Esophagus squamous epithelium (tissue), 5 donors: ENCODE results near the gene NKIRAS1. TPM values are rescaled to one million over a fixed set of nuclear protein-coding genes. Genes with fewer than 3 reads are reported as not detected.

Experiments
- DNase-seq: peaks from one replicate; lab custom pipeline; 2025; lab: John Stamatoyannopoulos, UW
- H3K27ac ChIP-seq, 4 donors: fragments of 200-600 bp; sonication (generic); one replicate each; pipeline ENCODE4 v1.5.1; 2016 to 2019; ENCODE audit warnings: mild to moderate bottlenecking in 1 of 4
- H3K27me3 ChIP-seq, 4 donors: fragments of 200-600 bp; sonication (generic); 1 replicate in 3 of 4; 2 replicates in 1 of 4; pipeline versions ENCODE4 v1.5.1 to v1.6.0; 2017 to 2021; ENCODE audit warnings: antibody characterized with exemption in 1 of 4
- H3K36me3 ChIP-seq, 3 donors: fragments of 200-600 bp; sonication (generic); one replicate each; pipeline ENCODE4 v1.5.1; 2016 to 2019
- H3K4me1 ChIP-seq, 3 donors: fragments of 200-600 bp; sonication (generic); one replicate each; pipeline ENCODE4 v1.5.1; 2017 to 2019
- H3K4me3 ChIP-seq, 4 donors: fragments of 200-600 bp; sonication (generic); 1 replicate in 3 of 4; 2 replicates in 1 of 4; pipeline ENCODE4 v1.5.1; 2016 to 2019; ENCODE audit warnings: mild to moderate bottlenecking in 2 of 4, moderate library complexity in 1 of 4
- H3K9me3 ChIP-seq, 3 donors: fragments of 200-600 bp; sonication (generic); one replicate each; pipeline ENCODE4 v1.5.1; 2016 to 2019
- CTCF ChIP-seq, 6 experiments: fragments of 450-650 bp in 4 of 6; fragments of 200-600 bp in 2 of 6; sonication (generic) in 2 of 6; IDR thresholded peaks; one replicate each; pipeline ENCODE4 v1.5.1; 2016 to 2019; ENCODE audit warnings: antibody characterized with exemption in 6 of 6, mild to moderate bottlenecking in 4 of 6, moderate library complexity in 4 of 6
- POLR2A ChIP-seq, 4 donors: fragments of 450-650 bp; IDR thresholded peaks; one replicate each; pipeline ENCODE4 v1.6.1; 2017; ENCODE audit warnings: antibody characterized with exemption in 4 of 4, mild to moderate bottlenecking in 4 of 4, moderate library complexity in 3 of 4
- WGBS, 2 donors: methylation state at CpG; one replicate each; pipeline ENCODE4 v1.1.5; 2018; 5-methylcytosine and 5-hydroxymethylcytosine counted together
- intact Hi-C: fragments of 100-400 bp; cut with DNase I; formaldehyde crosslinking; loops from one replicate; pipeline ENCODE4 v1.15.0; 2022
- total RNA-seq, 4 donors: library from RNA; depleted of rRNA; stranded (reverse); fragments of >200 nt; gene quantifications; one replicate each; pipeline ENCODE4 v1.1.0, GENCODE V29; 2016
- donor health status: DM: yes; HTN: yes; CAD: no.

Gene NKIRAS1
- total RNA-seq, 4 donors from 2014 or later, result 5.9 to 11.1 (median 8.4) TPM

DNA sequence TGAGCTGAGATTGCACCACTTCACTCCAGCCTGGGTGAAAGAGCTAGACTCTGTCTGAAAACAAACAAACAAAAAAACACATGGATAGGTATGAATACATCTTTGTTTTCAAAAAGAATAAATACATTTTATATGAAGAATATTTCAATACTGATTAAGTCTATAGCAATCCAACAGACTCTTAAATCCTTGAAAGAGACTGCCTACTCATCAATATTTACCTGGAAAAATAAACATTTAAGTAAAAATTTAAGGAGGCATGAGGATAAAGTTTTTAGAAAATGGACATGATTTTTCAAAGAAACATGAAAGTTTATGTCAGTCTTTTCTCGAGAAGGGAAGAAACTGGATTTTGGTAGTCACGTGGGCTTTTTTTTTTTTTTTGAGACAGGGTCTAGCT, 5.4 kb downstream of the NKIRAS1 start:
- no peak for DNase-seq
- Histone ChIP-seq H3K36me3 (peaks cover 0 to 44% (median 0%) of the 10 kb centered on the region in 3 donors), H3K27me3 (no peaks in the 10 kb centered on the region), H3K4me1 (peaks cover 10 to 25% (median 10%) of the 10 kb centered on the region in 3 donors), H3K4me3 (no peak overlapping the region), H3K27ac (no peak overlapping the region), H3K9me3 (no peaks in the 10 kb centered on the region)
- TF ChIP-seq CTCF (IDR thresholded peaks at IDR 0.05) (no peak), POLR2A (IDR thresholded peaks at IDR 0.05) (no peak)
- 83 to 85% methylated on average over 2 of the region's 2 CpGs for WGBS, 2 donors
- intact Hi-C loops, result no loop called here

GRCh38 chr3:23909341-23909740, 7.4 kb downstream of the NKIRAS1 start:
- Histone ChIP-seq H3K9me3 (no peaks in the 10 kb centered on the region), H3K27ac (no peak overlapping the region), H3K27me3 (no peaks in the 10 kb centered on the region), H3K36me3 (peaks cover 0 to 48% (median 0%) of the 10 kb centered on the region in 3 donors), H3K4me1 (peaks cover 0 to 5% (median 0%) of the 10 kb centered on the region in 3 donors), H3K4me3 (no peak overlapping the region)
- intact Hi-C loops, result no loop called here
- 89 to 96% methylated on average over 7 of the region's 7 CpGs for WGBS, 2 donors
- no peak for TF ChIP-seq CTCF (IDR thresholded peaks at IDR 0.05)
- TF ChIP-seq POLR2A (IDR thresholded peaks at IDR 0.05), result no peak
- no peak for DNase-seq

DNA sequence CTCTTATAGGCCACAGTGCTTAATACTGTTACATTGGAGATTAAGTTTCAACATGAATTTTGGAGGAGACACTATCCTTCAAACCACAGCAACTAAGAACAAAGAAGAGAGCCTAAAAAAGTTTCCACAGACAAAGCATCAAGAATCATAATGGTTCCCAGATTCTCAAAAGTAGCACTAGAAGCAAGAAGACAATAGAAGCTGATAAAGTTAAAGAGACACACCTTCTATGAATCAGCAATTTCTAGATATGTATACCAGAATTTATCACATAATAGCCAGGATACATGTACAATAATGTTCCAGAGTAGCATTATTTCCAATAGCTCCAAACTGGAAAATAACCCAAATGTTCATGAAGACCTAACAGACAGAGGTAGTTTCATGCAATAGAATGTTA, 12.2 kb downstream of the NKIRAS1 start:
- TF ChIP-seq CTCF (IDR thresholded peaks at IDR 0.05), result no peak
- no peak for TF ChIP-seq POLR2A (IDR thresholded peaks at IDR 0.05)
- H3K9me3 ChIP-seq, result no peaks in the 10 kb centered on the region
- no peak overlapping the region for H3K4me3 ChIP-seq
- no peaks in the 10 kb centered on the region for H3K27me3 ChIP-seq
- no peak for DNase-seq
- intact Hi-C loops, result no loop called here
- H3K27ac ChIP-seq, result no peak overlapping the region
- H3K36me3 ChIP-seq, result peaks cover 0 to 68% (median 0%) of the 10 kb centered on the region in 3 donors
- no peaks in the 10 kb centered on the region for H3K4me1 ChIP-seq

- H3K27ac ChIP-seq, result no peak overlapping the region
- DNase-seq, result no peak
- H3K9me3 ChIP-seq, result no peaks in the 10 kb centered on the region
- no peaks in the 10 kb centered on the region for H3K27me3 ChIP-seq
- TF ChIP-seq CTCF (IDR thresholded peaks at IDR 0.05) (peak in 1 of 6 experiments; percentile 11), POLR2A (IDR thresholded peaks at IDR 0.05) (no peak)
- WGBS, 2 donors, result 61 to 64% methylated on average over 6 of the region's 6 CpGs
- H3K4me3 ChIP-seq, result no peak overlapping the region
- H3K36me3 ChIP-seq, result peaks cover 0 to 75% (median 6%) of the 10 kb centered on the region in 3 donors
- no peaks in the 10 kb centered on the region for H3K4me1 ChIP-seq
- intact Hi-C loops, result no loop called here
Measured at GRCh38 chr3:23900744-23901143, 16.0 kb downstream of the NKIRAS1 start.

DNA sequence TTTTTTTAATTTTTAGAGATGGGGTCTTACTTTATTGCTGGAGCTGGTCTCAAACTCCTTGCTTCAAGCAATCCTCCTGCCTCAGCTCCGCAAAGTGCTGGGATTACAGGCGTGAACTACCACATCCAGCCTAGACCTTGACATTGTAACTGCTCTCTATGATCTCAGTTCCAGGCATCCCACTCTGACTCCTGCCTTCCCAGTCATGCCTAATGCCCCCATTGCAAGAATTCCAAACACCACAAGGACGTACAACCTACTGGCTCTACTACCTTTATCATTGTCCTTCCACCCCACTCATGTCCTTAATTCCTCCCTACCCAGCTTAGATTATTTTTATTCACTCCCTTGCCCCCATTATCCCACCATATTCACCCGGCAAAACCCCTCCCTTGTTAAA, 21.6 kb downstream of the NKIRAS1 start:
- H3K9me3 ChIP-seq, result no peaks in the 10 kb centered on the region
- intact Hi-C loops, result no loop called here
- no peaks in the 10 kb centered on the region for H3K27me3 ChIP-seq
- H3K4me3 ChIP-seq, result no peak overlapping the region
- H3K4me1 ChIP-seq, result no peaks in the 10 kb centered on the region
- no peak for DNase-seq
- TF ChIP-seq CTCF (IDR thresholded peaks at IDR 0.05) (no peak), POLR2A (IDR thresholded peaks at IDR 0.05) (no peak)
- 95 to 99% methylated on average over 4 of the region's 4 CpGs for WGBS, 2 donors
- H3K36me3 ChIP-seq, result peaks cover 0 to 90% (median 6%) of the 10 kb centered on the region in 3 donors
- H3K27ac ChIP-seq, result no peak overlapping the region
